Tibial artery (tissue), 4 donors: ENCODE data around the gene GRID2.

Experiments
- DNase-seq, 2 donors: peaks; one replicate each; pipeline ENCODE4 v3.0.0-alpha.2; 2019
- H3K27ac ChIP-seq, 2 donors: fragments of 200-600 bp; sonication (generic) in 1 of 2; 1 replicate in 1 of 2; 2 replicates in 1 of 2; pipeline ENCODE4 v1.5.1; 2018 to 2019; ENCODE audit warnings: mild to moderate bottlenecking in 1 of 2
- H3K27me3 ChIP-seq, 2 donors: fragments of 200-600 bp; sonication (generic) in 1 of 2; one replicate each; pipeline versions ENCODE4 v1.5.1 to v1.6.0; 2016 to 2019
- H3K36me3 ChIP-seq, 3 donors: fragments of 200-600 bp; sonication (generic) in 2 of 3; one replicate each; pipeline ENCODE4 v1.5.1; 2016 to 2019; ENCODE audit warnings: mild to moderate bottlenecking in 2 of 3
- H3K4me1 ChIP-seq, 4 donors: fragments of 200-600 bp; sonication (generic) in 2 of 4; 1 replicate in 3 of 4; 2 replicates in 1 of 4; pipeline ENCODE4 v1.5.1; 2016 to 2019
- H3K4me3 ChIP-seq, 2 donors: fragments of 200-600 bp; sonication (generic) in 1 of 2; 1 replicate in 1 of 2; 2 replicates in 1 of 2; pipeline ENCODE4 v1.5.1; 2018 to 2019; ENCODE audit warnings: mild to moderate bottlenecking in 2 of 2
- H3K9me3 ChIP-seq, 3 donors: fragments of 200-600 bp; sonication (generic) in 1 of 3; one replicate each; pipeline ENCODE4 v1.5.1; 2016 to 2019
- CTCF ChIP-seq, 2 experiments: fragments of 200-600 bp in 1 of 2; fragments of 450-650 bp in 1 of 2; IDR thresholded peaks; one replicate each; pipeline ENCODE4 v1.5.1; 2017 to 2019; ENCODE audit warnings: antibody characterized with exemption in 2 of 2, mild to moderate bottlenecking in 1 of 2, moderate library complexity in 1 of 2
- intact Hi-C: fragments of 100-400 bp; cut with DNase I; formaldehyde crosslinking; loops from one replicate; pipeline ENCODE4 v1.15.0; 2023; ENCODE audit warnings: low total_unique reads

Gene GRID2

GRCh38 chr4:93749292-93749761, 1445.6 kb downstream of the GRID2 start:
- DNase-seq: no peak
- no peaks in the 10 kb centered on the region for H3K9me3 ChIP-seq
- intact Hi-C loops: no loop called here
- no peak overlapping the region for H3K4me3 ChIP-seq
- no peak for TF ChIP-seq CTCF (IDR thresholded peaks at IDR 0.05)
- no peaks in the 10 kb centered on the region for H3K4me1 ChIP-seq
- H3K36me3 ChIP-seq: no peaks in the 10 kb centered on the region
- H3K27me3 ChIP-seq: no peaks in the 10 kb centered on the region
- H3K27ac ChIP-seq: no peak overlapping the region

DNA sequence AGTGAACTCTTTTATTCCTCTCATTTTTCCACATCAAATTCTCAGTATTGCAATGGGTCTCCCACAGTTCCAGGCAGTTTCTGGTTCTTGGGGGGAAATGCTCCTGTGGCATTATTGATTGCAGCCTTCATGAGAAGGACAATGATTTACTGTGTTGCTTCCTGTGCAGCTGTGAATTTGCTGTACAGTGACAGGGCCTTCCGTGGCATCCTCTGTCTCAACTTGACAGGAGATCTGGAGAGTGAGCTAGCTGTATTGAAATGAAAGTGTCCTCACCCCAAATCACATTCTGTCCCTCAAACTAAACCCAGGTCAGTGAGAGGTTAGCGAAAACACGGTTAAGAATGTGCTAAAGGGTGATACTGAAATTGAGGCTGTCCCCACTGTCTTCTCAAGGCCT, 1447.6 kb downstream of the GRID2 start:
- Histone ChIP-seq H3K27ac (no peak overlapping the region), H3K4me3 (no peak overlapping the region), H3K36me3 (no peaks in the 10 kb centered on the region), H3K27me3 (no peaks in the 10 kb centered on the region), H3K9me3 (no peaks in the 10 kb centered on the region), H3K4me1 (no peaks in the 10 kb centered on the region)
- no peak for DNase-seq
- intact Hi-C loops: no loop called here
- no peak for TF ChIP-seq CTCF (IDR thresholded peaks at IDR 0.05)

DNA sequence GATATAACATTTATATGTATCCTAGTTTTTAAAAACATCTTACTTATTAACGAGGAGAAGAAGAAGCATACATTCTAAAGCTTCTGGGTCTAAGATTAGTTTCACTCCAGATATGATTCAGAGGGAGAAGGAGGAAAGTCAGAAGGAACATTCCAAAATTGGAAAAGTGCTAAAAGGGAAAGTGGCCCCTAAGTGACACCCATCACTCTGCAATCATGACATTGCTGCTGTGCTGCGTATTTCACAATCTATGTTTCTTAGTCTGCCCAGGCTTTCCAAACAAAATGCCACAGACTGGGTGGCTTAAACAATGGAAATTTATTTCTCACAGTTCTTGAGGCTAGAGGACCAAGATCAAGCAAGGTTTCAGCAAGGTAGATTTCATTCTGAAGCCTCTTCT, 1452.3 kb downstream of the GRID2 start:
- H3K36me3 ChIP-seq: no peaks in the 10 kb centered on the region

DNA sequence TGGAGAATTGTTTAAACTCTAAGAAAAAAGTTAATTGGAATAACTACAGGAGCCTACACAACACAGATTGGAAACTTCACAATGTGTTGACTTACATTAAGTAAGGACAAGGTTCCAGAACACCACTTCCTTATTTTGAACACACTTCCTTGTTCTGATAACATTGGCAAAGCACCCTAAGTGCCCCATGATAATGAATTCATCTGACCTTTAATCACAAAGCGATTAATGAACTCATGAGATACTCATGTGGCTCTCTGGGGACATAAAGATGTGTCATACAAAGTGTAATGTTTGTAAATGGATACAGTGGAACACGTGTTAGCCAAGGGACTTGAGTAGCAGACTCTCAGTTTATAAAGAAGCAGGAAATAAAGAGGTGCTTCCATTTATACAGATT, 1455.7 kb downstream of the GRID2 start:
- H3K9me3 ChIP-seq: no peaks in the 10 kb centered on the region
- peaks cover 0 to 6% of the 10 kb centered on the region in 2 donors for H3K27me3 ChIP-seq
- H3K4me1 ChIP-seq: no peaks in the 10 kb centered on the region
- no peak for TF ChIP-seq CTCF (IDR thresholded peaks at IDR 0.05)
- no peak overlapping the region for H3K4me3 ChIP-seq
- intact Hi-C loops: no loop called here
- H3K27ac ChIP-seq: no peak overlapping the region
- DNase-seq: no peak
- no peaks in the 10 kb centered on the region for H3K36me3 ChIP-seq

More for the DNA sequence above, 1452.3 kb downstream of the GRID2 start:
- no peak overlapping the region for H3K27ac ChIP-seq
- TF ChIP-seq CTCF (IDR thresholded peaks at IDR 0.05): no peak
- no peak for DNase-seq
- H3K4me1 ChIP-seq: no peaks in the 10 kb centered on the region
- intact Hi-C loops: no loop called here
- peaks cover 0 to 3% of the 10 kb centered on the region in 2 donors for H3K27me3 ChIP-seq
- H3K9me3 ChIP-seq: no peaks in the 10 kb centered on the region
- no peak overlapping the region for H3K4me3 ChIP-seq

- intact Hi-C loops: no loop called here
- Histone ChIP-seq H3K9me3 (no peaks in the 10 kb centered on the region), H3K36me3 (no peaks in the 10 kb centered on the region), H3K4me3 (no peak overlapping the region), H3K27ac (no peak overlapping the region), H3K27me3 (peaks cover 0 to 6% of the 10 kb centered on the region in 2 donors), H3K4me1 (no peaks in the 10 kb centered on the region)
- DNase-seq: no peak
- TF ChIP-seq CTCF (IDR thresholded peaks at IDR 0.05): no peak
Observed at GRCh38 chr4:93760284-93760683, 1456.5 kb downstream of the GRID2 start.

GRCh38 chr4:93761286-93761685, 1457.5 kb downstream of the GRID2 start:
- H3K9me3 ChIP-seq: no peaks in the 10 kb centered on the region
- intact Hi-C loops: no loop called here
- no peak overlapping the region for H3K4me3 ChIP-seq
- no peak for TF ChIP-seq CTCF (IDR thresholded peaks at IDR 0.05)
- H3K27me3 ChIP-seq: peaks cover 0 to 6% of the 10 kb centered on the region in 2 donors
- H3K4me1 ChIP-seq: no peaks in the 10 kb centered on the region
- H3K27ac ChIP-seq: no peak overlapping the region
- H3K36me3 ChIP-seq: no peaks in the 10 kb centered on the region
- no peak for DNase-seq
